NCI-H1694 treated with DMSO at 0.1 percent for 48 hours (cell line): ENCODE results near the gene NSMF.
"Not testable (repeated sequence)": the region's sequence is repeated elsewhere in the genome, so short reads cannot be mapped to it uniquely, and the experiment has no call there.

Experiments used
- DNase-seq: peaks from one replicate; lab custom pipeline; 2025; lab: John Stamatoyannopoulos, UW

Gene NSMF

DNA sequence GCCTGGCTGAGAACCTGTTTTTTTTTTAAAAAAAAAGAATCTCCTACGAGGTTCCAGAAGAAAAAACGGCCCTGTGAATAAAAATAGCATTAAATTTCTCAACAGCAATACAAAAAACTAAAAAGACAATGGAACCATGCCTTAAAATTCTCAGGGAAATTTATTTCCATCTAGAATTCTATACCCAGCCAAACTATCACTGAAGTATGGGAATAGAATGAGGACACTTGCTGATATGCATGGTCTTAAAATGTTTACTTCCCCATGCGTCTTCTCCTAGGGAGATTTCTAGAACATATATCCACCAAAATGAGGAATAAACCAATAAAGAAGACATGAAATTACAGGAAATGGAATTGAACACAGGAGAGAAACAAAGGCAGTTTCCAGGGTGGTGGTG lies 16.5 kb upstream of the NSMF start:
- no peak for DNase-seq

DNA sequence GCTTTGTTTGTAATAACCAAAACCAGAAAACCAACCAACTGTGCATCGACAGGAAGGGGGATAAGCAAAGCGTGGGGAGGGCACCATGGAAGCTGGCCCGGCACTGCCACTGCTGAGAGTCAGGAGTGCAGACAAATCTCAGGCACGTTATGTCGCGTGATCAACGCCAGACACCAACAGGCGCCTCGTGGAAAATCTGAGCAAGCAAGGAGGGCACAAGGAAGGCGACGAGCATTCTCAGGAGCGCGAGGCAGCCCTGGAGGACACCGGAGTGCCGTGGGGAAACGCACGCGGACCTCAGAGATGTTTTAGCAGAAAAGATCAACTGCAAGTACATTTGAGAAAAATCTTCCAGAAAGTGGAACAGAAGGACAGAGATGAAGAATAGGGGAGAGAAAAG lies 15.1 kb upstream of the NSMF start:
- no peak for DNase-seq

DNA sequence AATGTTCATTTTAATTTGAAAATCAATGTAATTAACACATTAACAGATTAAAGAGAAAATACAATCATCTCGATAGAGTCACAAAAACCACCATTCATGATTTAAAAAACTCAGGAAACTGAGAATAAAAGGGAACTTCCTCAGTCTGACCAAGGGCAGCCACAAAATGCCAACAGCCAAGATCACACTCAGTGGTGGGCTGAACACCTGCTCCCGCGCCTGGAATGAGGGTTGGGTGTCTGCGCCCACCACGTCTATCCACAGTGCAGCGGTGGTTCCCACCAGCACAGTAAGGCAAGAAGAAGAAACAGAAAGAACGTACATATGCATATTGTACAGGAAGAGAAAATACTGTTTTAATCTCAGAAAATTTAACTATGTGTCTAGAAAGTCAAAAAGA lies 11.7 kb upstream of the NSMF start:
- no peak for DNase-seq

- no peak for DNase-seq
These were observed 8.8 kb upstream of the NSMF start for GRCh38 chr9:137467896-137468295.

DNA sequence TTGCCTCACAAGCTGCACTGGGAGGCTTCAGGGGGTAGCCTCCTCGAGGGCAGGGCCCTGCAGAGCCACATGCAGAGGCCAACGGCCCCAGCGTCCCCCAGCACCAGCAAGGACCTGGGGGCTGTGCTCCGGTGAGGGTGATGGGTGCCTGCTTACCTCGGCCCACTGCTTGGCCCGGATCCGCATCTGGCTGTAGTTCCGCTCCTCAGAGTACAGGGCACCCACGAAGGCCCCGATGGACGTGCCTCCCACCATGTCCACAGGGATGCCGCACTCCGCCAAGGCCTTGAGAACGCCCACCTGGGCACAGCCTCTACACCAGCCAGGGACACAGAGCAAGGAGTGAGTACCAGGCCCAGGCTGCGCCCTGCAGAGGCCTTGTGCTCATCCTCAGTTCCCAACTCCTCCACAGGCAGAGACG lies 8.0 kb upstream of the NSMF start:
- DNase-seq = no peak

GRCh38 chr9:137466389-137467085 lies 7.4 kb upstream of the NSMF start:
- not testable (repeated sequence) for DNase-seq

DNA sequence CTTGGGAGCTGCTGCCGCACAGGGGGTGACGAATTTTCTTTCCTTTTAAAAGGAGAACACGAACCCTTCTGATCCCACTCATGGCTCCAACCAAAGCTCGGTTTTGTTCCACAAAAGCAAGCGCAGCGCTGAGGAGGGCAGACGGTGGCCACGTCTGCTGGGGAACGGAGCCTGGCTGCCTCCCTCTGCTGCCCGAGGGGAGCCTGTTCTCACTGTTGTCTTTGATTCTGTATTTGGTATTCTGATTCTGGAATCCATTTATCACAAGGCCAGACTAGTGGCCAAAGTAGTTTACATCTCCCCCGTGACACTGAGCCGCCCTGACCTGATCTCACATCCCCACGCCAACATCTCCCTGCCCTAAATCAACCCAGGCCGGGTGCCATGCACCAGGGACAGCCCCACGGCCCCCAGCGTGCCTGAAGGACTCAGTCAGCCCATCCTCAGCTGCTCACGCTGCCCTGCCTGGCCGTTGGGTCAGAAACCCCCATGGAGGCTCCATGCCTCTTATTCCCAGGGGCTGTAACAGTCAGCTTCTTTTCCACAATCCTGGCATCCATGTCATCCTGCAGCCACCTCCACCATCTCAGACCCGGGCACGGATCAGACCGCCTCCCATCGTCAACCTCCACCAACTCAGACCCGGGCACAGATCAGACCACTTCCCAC lies 6.7 kb upstream of the NSMF start:
- DNase-seq = no peak

DNA sequence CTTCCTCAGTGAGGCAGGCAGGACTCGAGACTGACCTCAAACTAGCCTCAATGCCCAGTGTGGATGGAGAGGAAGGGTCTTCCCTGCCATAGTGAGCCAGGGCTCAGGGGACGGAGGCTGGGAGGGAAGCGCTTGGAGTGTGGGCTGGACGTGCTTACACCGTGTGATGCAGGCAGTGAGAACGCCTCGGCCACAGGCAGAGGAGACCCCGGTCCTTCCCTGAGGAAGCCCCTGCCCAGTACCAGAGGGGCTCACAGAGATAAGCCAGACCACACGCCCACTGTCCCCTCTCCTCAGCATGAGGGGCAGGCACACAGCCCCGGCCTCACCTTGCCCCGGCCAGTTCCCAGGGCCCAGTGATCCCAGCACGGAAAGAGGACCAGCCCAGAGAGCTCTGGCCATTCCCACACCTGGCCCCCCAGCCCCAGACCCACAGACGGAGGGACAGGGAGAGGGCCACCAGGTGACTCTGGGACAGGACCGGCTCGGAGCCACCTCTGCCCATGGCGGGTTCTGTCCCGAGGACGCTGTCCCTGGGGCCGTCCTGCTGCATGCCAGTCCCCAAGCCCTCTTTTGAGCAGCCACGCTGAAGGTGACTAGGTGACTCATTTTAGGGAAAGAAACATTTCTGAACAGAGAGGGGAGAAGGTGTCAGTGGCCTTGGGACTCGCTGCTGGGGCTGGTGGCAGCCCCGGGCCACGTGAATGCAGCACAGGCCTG lies 6.0 kb upstream of the NSMF start:
- no peak for DNase-seq

- DNase-seq = no peak
These were observed 5.3 kb upstream of the NSMF start for GRCh38 chr9:137464291-137464999.

GRCh38 chr9:137463931-137464290 lies 4.8 kb upstream of the NSMF start:
- DNase-seq = no peak

- peak; percentile 68 for DNase-seq
These were observed 4.1 kb upstream of the NSMF start for GRCh38 chr9:137462986-137463930.

DNA sequence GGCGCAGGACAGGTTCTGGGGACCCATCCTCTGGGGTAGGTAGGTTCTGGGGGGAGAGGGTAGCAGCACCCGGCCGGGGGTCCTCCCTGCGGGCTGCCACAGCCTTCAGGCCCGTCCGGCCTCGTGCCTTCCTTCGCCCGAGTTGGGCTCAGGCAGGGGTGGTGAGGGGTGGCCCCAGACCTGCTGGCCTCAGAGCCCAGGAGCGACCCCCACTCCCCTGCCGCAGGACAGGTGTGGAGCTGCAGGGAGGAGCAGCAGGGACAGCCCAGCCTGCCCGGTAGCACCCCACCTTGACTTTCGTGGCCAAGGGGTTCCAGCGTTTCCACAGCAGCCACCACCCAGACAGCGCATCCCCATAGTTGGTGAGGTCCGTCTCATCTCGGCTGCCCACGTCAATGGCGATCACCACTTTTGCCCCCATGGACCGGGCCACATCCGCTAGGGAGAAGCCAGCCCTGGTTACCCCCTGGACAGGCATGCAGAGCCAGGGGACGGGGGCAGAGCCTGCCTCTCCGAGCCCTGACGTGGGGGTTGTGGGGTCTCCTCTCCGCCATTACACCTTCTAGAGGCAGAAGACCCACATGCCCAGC lies 3.4 kb upstream of the NSMF start:
- DNase-seq = no peak

DNA sequence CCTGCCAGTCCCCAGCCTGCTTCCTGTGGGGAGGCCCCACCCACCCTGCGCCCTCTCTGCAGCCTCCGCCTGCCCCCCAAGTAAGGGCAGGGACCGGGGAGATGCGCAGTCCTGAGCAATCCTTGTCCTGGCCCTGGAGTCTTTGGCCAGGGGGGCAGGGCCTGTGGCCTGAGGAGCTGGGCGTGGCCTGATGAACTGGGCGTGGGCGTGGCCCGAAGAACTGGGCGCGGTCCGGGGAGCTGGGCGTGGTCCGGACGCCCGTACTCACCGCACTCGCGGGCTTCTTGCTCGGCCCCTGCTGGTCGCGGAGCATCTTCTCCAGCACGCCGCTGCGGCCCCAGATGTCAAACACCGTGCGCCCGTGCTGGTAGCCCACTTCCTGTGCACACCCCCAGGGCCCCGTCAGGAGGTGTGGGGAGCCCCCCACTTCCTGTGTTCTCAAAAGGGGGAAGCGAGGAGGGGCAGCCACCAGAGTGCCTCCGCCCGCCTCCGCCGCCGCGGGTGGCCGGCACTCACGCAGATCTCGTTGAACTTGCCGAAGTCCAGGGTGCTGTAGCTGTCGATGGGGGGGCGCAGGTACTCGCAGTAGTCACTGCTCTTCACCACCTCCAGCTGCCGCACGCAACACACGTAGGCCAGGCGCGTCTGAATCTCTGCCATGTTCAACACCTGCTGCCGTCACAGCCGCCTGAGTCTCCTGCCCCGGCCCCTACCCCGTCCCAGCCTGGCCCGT lies 2.7 kb upstream of the NSMF start:
- no peak for DNase-seq

DNA sequence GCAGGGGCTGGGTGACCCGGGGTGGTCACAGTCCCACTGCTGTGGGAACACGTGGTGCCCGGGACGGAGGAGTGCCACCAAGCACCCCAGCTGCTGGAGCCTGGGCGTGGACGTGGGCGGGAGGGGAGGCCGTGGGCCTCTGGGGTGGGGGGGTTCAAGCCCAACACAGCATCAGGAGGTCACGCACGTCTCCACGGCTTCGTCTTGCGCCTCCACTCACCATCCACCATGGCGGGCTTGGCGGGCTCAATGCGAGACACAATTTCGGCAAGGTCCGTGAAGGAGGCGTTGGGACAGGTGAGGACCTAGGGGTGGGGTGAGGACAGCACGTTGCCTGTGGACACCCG lies 2.2 kb upstream of the NSMF start:
- DNase-seq = no peak

- no peak for DNase-seq
These were observed 1.5 kb upstream of the NSMF start for GRCh38 chr9:137460363-137461315.

GRCh38 chr9:137459601-137460362 lies 648 bp upstream of the NSMF start:
- DNase-seq = no peak

DNA sequence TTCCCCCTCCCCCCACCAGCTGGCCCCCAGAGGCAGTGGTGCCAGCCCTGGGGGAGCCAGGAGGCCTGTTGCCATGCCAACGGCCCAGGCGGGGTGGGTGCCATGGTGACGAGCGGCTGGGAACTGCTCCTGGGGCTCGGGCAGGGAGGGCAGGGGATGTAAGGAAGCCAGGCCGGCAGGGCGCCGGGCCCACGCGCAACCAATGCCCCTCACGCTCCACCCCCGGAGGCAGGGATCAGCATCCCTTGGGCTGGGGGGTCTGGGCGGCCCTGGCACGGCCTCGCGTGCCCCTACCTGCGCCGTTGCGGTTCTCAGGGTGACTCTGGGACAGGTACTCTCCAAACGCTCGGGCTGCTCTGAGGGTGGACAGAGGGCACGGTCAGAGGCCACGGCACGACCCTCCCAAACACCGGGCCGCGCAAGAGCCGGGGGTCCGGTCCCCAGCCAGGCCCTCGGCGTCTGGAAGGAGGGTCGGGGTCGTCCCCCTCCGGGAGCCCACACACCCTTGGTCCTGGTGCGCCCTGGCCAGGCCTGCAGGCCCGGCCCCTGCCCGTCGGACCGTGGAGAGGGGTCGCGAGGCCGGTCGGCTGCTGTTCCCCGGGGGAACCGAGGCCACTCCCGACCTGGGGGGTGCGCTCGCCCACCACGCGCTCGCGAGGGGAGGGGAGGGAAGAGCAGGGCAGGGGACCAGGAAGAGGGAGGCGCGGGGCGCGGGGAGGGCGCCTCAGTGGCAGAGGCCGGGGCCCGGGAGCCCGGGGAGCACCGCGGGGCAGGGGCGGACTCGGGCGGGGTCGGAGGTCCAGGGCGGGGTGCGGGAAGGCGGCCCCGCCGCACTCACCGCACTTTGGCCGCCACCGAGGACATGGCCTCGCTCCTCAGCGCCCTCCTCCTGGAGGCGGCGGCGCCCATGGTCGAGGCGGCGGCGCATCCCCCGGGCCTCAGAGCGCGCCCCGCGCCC lies 661 bp downstream of the NSMF start:
- DNase-seq = peak; percentile 52
